ENCODE data around the gene RGR. TPM values are rescaled to one million over a fixed set of nuclear protein-coding genes. Genes with fewer than 3 reads are reported as not detected.

RGR gene
- total RNA-seq, 2 donors from 2014 or later, result not detected

- Histone ChIP-seq H3K36me3 (no peaks in the 10 kb centered on the region), H3K27ac (no peak overlapping the region), H3K27me3 (replicated peaks; ENCODE audit: insufficient read depth) (no peaks in the 10 kb centered on the region), H3K4me1 (replicated peaks) (no peaks in the 10 kb centered on the region), H3K9me3 (no peaks in the 10 kb centered on the region), H3K4me3 (no peak overlapping the region)
- intact Hi-C loops (cut with DNase I), result no loop called here
- DNase-seq (ENCODE audit: low spot score), result no peak
- TF ChIP-seq POLR2AphosphoS5 (IDR thresholded peaks at IDR 0.05) (no peak), POLR2A (IDR thresholded peaks at IDR 0.05) (no peak), CTCF (IDR thresholded peaks at IDR 0.05) (no peak)
These were observed 41.8 kb downstream of the RGR start for GRCh38 chr10:84286695-84287094.

- no peaks in the 10 kb centered on the region for H3K9me3 ChIP-seq
- no peaks in the 10 kb centered on the region for H3K4me1 ChIP-seq (replicated peaks)
- H3K27ac ChIP-seq, result no peak overlapping the region
- no peaks in the 10 kb centered on the region for H3K27me3 ChIP-seq (replicated peaks; ENCODE audit: insufficient read depth)
- intact Hi-C loops (cut with DNase I), result no loop called here
- no peak for TF ChIP-seq POLR2A (IDR thresholded peaks at IDR 0.05)
- TF ChIP-seq POLR2AphosphoS5 (IDR thresholded peaks at IDR 0.05), result no peak
- no peak for TF ChIP-seq CTCF (IDR thresholded peaks at IDR 0.05)
- DNase-seq (ENCODE audit: low spot score), result no peak
- H3K36me3 ChIP-seq, result no peaks in the 10 kb centered on the region
- H3K4me3 ChIP-seq, result no peak overlapping the region
- WGBS, result 94% methylated on average over 1 of the region's 1 CpG
These were observed 43.3 kb downstream of the RGR start for GRCh38 chr10:84288151-84288550.

- intact Hi-C loops (cut with DNase I), result no loop called here
- Histone ChIP-seq H3K9me3 (no peaks in the 10 kb centered on the region), H3K4me1 (replicated peaks) (no peaks in the 10 kb centered on the region), H3K27ac (no peak overlapping the region), H3K4me3 (no peak overlapping the region), H3K27me3 (replicated peaks; ENCODE audit: insufficient read depth) (no peaks in the 10 kb centered on the region), H3K36me3 (no peaks in the 10 kb centered on the region)
- no peak for DNase-seq (ENCODE audit: low spot score)
- no peak for TF ChIP-seq CTCF (IDR thresholded peaks at IDR 0.05)
- TF ChIP-seq POLR2A (IDR thresholded peaks at IDR 0.05), result no peak
- TF ChIP-seq POLR2AphosphoS5 (IDR thresholded peaks at IDR 0.05), result no peak
- WGBS, result 76% methylated on average over 1 of the region's 1 CpG
These were observed 44.8 kb downstream of the RGR start for GRCh38 chr10:84289521-84290200.

GRCh38 chr10:84290235-84290634 is 45.4 kb downstream of the RGR start:
- WGBS, result 74% methylated on average over 3 of the region's 3 CpGs
- no peaks in the 10 kb centered on the region for H3K27me3 ChIP-seq (replicated peaks; ENCODE audit: insufficient read depth)

More at GRCh38 chr10:84290235-84290634, 45.4 kb downstream of the RGR start:
- DNase-seq (ENCODE audit: low spot score), result no peak
- intact Hi-C loops (cut with DNase I), result no loop called here
- H3K9me3 ChIP-seq, result no peaks in the 10 kb centered on the region
- no peak overlapping the region for H3K27ac ChIP-seq
- no peaks in the 10 kb centered on the region for H3K4me1 ChIP-seq (replicated peaks)
- TF ChIP-seq POLR2A (IDR thresholded peaks at IDR 0.05), result no peak
- no peak for TF ChIP-seq POLR2AphosphoS5 (IDR thresholded peaks at IDR 0.05)
- TF ChIP-seq CTCF (IDR thresholded peaks at IDR 0.05), result no peak
- H3K36me3 ChIP-seq, result no peaks in the 10 kb centered on the region
- H3K4me3 ChIP-seq, result no peak overlapping the region

Data from prostate gland (tissue), 2 donors.